HG02571 (cell line): Measurements from ENCODE around the gene GPR26.

Experiments
- ATAC-seq: cut with Tn5 transposase; IDR thresholded peaks from one replicate; pipeline ENCODE4 v1.9.1; 2021; ENCODE audit warnings: mild to moderate bottlenecking, moderate library complexity; ENCODE audit not compliant: unreplicated experiment

GPR26 gene

DNA sequence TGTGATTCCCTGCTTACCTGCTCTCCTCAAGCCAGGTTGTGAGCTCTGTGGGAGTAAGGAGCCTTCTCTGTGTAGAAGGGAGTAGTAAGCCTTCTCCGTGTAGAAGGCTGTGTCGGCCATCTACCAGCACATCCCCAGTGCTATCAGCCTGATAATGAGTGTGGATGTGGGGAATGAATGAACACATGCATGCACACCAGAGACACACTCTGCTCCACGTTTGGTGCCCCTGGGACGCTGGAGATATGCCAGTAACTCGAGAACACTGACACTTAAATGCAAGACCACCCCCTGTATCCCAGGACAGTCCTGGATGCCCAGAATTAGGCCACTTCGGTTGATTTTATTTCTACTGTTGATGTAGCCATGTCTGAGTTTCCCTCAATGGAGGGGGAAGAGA lies 21.1 kb upstream of the GPR26 start:
- ATAC-seq, result no peak

DNA sequence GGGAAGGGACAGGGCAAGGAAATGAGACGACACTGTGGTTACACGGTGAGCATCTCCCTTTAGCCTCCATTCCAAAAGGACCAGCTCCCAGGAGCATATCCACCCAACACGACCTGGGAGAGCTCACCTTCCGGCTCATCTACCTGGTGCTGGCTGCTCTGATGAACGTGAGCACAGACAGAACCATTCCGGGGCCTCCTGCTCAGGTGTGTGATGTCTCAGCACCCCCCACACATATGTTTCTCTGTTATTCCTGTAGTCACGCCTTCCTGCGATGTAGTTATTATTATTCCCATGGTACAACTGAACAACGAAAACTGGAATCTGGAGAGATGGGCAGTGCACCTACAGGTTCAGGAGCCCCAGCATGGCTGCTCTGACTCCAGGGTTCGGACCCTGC lies 20.5 kb upstream of the GPR26 start:
- no peak for ATAC-seq

DNA sequence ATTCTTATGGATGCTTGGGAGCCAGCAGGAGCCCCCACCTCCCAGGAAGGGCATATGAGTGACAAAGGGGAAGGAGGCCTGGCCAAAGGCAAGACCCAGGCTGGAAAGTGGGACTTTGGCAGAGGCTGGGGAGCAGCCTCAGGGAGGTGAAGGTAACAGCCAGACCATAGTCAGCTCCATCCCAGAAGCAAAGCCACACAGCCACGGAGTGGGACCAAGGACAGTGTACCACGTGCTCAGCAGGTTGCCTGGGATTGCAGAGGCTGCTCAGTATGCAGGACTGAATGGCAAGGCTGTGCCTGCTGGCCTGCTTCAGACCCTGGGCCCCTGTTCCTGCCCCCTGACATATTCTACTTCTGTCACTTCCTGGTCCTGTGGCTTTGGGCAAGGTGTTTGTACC lies 17.6 kb upstream of the GPR26 start:
- no peak for ATAC-seq

DNA sequence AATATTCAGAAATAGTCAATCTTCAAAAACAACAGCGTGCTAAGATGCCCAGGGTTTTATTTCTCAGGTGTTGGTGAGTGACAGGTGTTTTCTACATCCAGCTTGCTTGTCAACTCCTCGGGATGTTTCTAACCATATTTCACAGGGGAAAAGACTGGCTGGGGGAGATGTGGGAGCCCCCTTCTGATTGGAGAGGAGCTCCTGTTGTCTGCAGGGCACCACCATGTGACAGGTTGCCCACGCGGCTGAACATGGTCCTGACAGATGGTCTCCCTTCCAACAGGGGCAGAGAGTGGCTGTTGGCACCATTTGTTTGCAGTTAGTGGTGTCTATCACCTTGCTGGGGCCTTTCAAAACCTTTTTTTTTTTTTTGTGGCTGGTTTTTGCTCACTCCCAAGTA lies 16.5 kb upstream of the GPR26 start:
- no peak for ATAC-seq

DNA sequence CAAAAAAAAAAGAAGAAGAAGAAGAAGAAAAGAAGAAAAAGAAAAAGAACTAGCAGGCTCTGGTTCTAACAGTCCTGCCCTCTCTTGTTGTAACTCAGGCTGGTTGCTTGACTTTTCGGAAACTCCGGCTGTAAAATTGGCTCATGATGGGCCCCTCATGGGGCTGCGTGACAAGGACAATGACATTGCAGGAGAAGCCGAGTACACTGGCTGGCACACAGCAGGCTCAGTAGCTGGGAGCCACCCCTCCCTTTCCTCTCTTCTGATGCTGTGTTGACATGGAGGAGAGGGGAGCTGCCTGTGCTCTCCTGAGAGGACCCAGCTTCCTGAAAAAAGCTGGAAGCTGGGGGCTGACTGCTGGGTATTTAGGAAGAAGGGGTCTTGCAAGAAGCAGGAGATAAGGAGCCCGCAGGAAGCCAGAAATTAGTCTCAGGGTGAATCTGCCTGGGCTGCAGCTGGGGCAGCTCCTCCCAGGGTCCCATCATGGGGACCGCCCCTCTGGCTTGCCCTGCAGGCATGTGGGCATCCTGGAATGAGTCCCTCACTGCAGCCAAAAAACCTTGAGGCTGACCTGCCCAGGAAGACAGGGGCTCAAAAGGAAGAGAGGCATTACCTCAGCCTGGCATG lies 14.6 kb upstream of the GPR26 start:
- ATAC-seq, result no peak

DNA sequence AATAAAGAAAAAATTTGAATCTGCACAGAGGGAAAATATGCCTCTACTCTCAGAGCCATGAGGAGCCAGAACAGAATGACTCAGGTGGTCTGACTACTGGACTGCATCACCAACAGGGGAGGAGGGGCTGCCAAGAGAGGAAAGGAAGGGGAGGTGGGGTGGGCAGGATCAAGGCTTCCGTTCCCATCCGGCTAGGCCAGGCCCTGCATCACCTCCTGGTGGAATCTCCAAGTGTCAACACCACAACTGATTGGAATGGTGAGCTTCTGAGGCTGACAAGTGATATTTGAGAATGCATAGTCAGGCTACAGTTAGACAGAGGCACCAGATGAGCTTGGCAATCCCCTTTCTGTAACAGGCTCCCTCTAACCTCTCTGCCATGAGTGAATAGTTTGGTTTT lies 10.4 kb upstream of the GPR26 start:
- ATAC-seq, result no peak

DNA sequence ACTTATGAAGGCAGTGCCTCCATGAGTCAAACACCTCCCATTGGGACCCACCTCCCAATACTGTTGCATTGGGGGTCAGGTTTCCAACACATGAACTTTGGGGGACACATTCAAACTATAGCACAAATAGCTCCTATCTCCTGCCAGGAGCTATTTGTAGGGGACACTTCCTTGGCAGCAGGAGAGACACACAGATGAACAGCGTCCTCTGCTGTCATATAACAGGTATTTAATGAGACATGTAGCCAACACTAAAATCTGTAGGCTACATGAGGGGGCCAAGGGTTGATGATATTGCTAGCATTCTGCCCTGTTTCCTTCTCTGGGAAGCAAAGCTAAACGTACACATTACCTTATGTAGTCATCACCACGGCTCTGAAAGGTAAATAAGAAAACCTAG lies 2.6 kb upstream of the GPR26 start:
- ATAC-seq, result no peak

DNA sequence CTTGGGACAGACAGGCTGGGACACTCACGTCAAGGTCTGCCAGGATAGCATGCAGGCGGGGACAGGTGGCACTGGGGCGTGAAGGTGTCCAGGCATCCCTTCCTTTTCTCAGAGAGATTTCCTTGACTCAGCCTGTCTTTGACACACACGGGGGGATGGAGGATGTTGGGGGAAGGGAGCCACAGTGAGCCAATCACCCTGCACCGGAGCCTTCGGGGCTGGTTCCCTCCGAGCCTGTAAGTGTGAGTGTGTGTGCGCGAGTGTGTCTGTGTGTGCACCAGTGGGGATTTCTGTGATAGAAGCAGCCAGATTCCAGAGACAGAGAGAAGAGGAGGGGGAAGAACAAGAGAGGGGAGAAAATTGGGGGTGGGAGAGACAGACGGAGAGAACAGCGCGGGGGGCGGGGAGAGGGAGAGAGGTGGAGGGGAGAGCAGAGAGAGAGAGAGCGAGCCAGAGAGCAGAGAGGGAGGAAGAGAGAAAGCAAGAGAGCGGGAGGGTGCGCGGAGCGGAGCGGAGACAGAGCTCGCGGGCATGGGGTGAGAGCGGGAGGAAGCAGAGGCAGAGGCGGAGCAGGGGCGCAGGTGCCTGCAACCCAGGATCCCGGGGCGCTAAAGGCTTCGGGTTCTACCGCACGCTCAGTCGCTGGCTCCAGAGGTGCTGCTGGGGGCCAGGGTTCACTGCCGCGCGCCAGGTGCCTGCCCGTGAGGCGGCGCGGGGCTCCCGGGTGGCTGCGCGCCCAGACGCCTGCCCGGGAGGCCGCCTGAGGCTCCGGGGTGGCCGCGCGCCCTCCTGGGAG lies 466 bp upstream of the GPR26 start:
- ATAC-seq, result no peak

DNA sequence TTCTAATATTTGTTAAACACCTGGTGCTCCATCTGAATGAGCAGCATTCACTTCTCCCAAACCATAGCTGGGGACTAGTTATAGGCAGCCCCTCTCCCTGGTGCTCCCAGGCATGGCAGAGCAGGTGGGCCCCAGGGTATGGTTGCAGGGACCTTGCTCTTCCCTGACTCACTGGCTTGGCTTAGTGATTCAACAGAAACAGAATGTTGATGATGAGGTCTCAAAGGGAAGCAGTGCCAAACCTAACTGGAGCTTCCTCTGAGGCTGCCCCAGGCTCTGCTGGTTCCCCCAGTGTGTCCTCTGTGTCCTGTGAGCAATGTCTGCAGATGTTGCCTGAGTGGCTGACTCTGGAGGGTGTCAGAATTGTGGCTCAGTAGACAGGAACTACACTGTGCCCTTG lies 3.7 kb downstream of the GPR26 start:
- no peak for ATAC-seq

DNA sequence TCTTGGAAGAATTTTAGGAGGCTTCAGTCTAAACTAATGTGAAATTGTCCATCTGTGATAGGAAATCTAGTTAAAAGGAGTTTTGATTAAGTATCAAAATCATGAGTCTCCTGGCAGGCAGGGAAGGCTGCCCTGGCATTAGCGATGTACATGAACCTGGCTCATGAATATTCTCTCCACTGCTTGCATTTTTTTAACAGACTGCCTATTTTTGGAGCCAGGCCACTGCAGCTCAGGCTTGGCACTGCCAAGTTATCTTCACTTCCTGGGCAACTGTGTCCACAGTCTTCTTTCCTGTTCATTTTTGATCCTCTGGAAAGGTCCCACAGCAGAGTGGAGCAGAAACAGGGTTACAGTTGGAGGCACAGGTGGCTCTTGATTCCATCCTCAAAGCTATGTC lies 7.0 kb downstream of the GPR26 start:
- ATAC-seq, result no peak

DNA sequence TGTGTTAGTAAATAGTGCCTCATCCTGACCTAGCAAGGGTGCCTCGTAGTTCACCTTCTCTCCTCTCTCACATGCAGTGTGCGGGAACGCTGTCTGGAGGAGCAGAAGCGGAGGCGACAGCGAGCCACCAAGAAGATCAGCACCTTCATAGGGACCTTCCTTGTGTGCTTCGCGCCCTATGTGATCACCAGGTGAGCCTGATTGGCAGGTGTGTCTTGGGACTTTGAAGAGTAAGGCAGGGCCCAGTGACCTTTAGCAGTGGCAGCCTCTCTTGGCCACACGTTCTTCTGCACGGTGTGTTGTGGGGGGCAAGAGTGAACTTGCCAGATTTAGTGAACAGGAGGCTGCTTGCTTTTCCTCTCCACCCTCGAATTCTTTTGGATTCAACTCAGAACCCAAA lies 8.6 kb downstream of the GPR26 start:
- ATAC-seq, result no peak

DNA sequence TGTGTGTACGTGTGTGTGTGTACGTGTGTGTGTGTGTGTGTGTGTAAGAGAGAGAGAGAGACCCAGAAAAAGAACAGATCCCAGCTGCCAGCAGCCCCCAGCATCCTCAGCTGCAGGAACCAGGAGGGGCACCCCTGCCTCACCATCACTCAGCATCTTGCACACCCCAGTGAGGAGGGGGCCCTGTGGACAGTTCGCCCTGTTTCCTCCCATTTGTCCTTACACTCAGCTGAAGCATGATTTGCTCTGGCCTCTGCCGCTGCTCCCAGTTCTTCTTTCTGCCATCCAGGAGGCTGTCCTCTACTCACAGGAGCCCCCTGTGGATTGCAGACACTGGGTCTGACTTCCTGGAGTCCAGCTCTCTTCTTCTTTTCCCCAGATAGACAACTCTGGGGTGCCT lies 9.7 kb downstream of the GPR26 start:
- no peak for ATAC-seq

DNA sequence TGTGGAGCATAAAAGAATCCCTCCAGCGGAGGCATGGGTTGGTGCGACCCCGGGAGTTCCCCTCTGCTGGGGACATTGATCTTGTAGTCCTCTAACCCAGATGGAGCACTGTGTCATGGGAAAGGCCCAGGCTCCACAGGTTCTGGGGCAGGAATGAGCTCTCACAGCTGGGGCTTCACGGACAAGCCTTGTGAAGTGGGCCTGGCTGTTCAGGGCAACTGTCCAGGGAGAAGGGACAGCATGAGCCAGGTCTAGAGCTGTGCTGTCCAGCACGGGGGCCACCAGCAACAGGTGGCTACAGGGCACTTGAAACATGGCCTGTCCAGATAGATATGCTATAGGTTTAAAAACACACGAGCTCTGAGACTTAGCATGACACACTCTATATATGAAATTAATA lies 11.4 kb downstream of the GPR26 start:
- no peak for ATAC-seq

DNA sequence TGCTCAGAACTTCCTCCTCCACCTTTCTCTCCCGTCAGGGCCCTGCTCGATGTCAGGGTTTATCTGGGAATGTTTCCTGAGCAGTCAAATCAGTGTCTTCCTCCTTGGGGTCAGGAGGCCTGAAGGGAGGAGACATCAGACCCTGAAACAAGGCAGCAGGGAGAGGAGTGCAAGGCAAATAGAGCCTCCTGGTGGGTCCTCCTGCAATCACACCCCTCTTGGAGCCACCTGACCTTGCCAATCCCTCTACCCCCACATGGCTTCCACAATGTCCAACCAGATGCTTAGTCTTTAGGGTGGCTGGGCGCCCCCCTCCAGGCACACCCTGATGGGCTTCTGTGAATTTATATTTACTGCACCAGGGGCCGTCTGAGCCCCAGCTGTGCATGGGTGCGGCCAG lies 12.2 kb downstream of the GPR26 start:
- no peak for ATAC-seq

DNA sequence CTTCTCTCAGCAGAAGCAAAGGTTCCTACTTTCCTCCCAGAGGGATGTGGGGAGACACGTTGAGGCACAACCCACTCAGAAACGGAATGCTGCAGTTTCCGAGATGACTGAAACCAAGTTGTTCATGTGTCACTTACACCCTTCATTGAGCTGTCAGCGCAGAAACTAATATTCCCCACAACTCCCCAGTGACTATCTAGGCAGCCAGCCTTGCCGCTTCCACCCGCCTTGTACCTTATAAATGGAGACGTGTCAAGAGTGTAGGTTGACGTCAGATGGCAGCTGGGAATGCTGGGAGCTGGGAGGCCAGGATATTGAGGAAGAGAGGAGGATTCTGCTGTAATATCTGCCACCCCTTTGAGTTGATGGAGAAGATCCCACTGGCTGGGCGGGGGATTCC lies 15.1 kb downstream of the GPR26 start:
- no peak for ATAC-seq

DNA sequence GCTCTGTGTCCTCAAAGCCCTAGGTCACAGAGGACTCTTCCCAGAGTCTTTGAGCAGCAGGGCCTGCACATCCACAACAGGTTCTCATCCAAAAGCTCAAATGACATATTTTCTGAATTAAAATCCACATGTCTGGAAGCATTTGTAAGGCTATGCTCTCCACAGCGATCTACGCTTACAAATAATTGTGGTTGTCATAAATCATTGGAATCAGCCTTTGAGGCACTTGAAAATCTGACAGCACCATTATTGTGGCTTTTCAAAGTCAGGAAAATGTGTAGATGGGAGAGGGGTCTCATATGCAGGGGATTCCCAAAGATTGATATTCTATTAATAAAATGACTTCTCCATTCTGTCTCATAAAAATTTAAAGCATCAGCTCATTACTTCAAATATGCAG lies 16.3 kb downstream of the GPR26 start:
- ATAC-seq, result no peak

DNA sequence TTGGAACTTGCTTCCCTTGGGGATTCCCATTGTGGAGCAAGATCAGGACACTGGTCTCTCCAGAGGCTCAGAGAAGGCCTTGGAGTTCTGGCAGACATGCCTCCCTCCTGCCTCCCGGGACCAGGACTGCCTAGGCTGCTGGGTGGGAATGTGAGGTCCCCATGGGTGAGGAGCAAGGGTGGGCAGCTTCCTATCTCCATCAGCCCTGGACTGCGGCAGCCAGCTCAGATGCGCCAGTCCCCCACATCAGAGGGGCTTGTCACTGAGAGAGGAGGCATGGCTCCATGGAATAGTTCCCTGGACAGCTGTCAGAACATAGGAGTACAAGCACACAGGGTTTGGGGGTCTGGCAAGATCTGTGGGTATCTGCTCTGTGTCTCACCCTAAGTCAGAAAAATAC lies 17.3 kb downstream of the GPR26 start:
- ATAC-seq, result no peak

DNA sequence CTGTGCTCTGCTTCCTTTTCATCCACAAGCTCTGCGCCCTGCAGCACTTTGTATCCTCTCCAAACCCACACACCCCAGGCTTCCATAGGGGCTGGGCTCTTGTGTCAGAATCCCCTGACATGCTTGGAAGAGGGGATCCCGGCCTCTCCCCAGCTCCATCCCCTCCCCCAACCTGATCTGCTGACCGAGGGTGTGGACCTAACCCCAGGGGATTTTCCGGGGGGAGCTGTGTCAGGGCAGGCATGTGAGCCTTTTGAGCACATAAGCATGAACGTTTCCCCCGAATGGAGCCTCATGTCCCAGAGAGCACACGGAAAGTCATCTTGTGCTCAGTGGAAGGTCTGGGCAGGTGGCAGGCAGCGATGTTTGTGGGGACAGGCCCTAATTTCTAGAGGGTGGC lies 17.7 kb downstream of the GPR26 start:
- no peak for ATAC-seq

DNA sequence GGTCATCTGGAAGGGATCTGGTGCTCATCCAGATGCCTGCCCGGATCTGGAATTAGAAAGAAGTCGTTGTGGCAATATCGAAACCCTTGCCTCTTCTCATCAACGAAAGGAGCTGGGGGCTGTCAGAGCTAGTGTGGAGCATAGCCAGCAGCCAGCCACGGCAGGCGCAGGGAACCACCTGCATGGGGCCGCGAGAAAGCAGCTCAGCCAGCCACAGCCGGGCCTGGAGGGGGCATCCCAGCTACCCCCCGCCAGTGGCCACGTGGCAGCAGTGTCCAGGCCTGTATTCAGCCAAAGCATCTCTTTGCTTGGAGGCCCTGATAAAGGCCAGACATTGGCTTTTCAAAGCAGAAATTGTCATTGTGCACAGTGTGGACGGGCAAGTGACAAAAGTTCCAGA lies 19.1 kb downstream of the GPR26 start:
- ATAC-seq, result no peak

DNA sequence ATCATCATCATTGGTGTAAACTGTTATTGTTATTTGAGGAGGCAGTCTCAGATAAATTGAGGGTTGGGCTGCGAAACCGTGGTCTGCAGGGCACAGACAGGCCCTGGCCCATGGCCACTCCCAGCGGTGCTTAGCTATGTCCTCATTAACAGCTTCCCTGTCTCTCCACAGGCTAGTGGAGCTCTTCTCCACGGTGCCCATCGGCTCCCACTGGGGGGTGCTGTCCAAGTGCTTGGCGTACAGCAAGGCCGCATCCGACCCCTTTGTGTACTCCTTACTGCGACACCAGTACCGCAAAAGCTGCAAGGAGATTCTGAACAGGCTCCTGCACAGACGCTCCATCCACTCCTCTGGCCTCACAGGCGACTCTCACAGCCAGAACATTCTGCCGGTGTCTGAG lies 21.6 kb downstream of the GPR26 start:
- ATAC-seq, result no peak

DNA sequence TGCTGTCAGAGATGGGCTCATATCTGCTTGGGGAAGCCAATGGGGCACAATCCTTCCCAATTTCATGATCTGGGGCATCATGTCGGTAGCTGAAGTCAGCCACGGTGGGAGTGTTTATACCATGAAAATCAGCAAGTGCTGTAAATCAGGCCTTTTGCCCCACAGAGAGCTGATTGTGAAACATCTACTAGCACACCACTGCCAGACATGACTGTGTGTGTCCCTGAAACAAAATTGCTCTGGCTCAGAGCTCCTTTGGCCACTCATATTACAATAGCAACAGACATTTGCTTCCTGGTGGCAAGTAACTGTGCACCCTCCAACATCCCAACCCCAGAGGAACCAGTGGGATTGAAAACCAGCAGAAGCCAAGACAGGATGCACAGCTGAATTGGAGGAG lies 23.7 kb downstream of the GPR26 start:
- ATAC-seq, result no peak

DNA sequence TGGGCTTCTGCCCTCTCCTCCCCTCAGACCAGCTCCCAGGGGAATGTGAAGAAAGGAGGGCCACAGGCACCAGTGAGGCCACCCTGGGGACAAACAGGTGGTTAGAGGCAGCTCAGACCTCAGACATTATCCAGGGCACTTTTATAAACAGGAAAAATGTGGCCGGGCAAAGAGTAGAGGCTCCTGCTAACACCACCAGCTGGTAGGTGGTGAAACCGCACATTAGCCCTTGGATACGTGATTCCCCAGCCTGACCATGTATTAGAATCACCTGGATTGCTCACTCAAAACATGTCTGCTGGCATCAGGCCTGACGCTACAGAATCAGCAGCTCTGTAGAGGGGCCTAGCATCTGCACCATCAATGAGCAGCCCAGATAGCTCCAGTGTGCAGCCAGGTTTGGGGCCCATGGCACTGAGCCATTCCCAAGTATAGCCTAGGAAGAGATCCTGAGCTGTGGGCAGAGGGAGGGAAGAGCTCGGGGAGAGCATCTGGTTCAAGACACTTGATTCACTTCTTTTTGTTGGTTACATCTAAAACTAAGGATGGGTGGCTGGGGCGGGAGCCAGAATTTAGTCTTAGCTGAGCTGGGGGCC lies 37.1 kb downstream of the GPR26 start:
- no peak for ATAC-seq

DNA sequence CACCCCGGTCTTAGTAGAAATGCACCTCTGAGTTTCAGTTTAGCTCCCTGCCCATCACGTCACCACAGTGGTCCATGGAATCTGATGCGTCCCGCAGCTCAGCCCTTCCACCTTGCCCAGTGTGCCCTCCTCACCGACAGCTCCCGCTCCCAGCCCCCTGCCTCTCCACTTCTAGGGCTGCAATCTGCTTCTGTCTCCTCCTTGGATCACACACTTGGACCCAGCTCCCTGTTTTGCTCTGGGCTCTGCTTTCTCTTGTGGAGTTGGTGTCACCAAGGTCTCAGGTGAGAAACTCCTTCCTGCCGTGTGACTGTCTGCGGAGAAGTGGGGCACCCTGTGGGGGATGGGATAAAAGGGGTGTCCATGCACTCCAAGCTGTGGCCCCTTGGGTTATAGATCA lies 37.9 kb downstream of the GPR26 start:
- ATAC-seq, result no peak
